Inflammatory macrophage treated with lipopolysaccharide for 4 hours (primary cell): ENCODE data around the gene MTA1.

Experiments used
- DNase-seq: peaks from one replicate; pipeline ENCODE4 v3.0.0-alpha.2; 2020

MTA1 gene

DNA sequence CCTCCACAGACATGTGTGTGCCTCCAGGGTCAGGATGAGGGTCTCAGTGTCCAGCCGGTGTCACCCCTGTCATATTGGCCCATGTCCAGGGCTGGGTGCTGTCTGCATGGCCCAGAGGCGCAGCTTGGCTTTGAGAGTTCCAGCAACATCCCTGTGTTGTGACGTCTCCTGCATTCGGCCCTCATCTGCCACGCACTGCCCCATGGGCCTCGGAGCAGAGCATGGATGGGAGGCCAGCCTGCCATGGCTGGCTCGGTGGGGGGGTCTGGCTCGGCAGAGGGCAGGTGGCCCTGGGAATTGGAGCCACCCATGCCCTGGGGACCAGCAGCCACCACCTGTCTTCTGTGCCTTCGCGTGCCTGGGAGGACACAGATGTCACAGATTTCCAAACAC, 32.1 kb upstream of the MTA1 start:
- DNase-seq: no peak

DNA sequence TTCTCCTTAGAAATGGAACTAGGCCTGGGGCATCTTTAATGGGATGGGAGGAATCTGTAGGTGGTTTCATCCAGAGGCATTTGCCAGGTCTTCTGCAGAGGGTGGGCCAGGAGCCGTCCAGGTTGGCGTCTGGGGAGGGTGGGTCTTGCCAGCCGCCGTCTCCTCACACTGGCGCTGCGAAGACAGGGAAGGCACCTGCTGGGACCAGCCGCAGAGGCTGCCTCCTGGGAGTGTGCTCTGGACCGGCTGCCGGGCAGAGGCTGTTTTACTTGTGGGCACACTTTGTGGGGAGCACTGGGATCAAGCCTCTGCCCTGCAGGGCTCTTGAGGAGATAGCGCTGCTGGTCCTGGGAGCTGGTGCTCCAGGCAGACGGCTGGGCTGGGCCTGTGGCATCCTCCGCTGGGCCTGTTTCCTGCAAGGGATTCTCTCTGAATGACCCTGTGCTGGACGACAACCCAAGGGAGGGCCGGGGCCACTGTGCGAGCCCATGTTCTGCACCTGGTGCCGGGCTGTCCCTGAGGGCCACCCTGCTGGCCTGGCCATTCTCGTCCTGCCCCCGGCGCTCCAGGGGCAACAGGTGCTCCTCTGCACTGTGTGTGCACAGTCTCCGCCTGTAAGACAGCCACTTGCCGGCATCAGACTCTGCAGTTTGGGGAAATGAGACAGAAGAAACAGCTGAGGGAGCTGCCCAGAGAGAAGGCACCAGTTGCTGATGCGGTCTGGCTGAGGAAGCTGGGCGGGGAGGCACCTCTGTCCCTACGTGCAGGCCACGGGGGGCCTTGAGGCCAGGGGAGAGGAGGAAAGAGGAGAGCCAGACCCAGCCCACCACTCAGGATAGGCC, 31.3 kb upstream of the MTA1 start:
- peak; percentile 32 for DNase-seq

DNA sequence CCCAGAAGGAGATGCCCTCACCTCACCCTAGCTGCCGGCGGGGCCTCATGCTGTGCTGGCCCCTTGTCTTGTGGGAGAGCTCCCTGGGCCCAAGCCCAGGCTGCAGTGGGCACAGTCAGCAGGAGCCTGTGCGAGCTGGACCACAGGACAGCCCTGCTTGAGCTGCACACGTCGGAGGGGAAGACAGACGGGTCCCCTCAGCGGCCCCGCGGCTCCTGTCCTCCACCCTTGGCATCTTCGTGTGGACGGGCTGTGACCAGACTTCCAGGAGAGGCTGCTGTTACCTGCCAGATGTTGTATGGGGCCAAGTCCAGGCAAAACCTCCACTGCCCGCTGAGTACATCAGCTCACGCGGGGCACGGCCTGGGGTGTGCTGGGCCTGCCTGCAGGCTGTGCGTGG, 30.7 kb upstream of the MTA1 start:
- no peak for DNase-seq

DNA sequence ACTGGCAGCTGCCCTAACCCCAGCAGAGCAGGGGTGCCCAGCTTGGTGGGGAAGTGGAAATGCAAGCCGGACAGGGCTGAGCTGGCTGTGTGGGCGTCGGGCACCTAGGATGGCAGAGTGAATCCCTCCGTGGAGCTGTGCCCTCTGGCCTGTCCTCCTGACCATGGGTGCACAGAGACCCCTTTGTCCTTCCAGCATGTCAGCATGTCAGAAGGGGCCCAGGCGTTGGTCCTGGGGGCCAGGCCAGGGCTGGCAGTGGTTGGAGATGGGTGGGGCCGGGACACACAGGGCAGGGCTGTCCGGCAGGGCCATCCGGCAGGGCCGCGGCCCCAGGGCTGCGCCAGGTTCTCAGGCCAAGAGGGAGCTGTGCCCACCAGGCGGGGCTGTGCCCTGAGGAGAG, 30.1 kb upstream of the MTA1 start:
- peak; percentile 52 for DNase-seq

DNA sequence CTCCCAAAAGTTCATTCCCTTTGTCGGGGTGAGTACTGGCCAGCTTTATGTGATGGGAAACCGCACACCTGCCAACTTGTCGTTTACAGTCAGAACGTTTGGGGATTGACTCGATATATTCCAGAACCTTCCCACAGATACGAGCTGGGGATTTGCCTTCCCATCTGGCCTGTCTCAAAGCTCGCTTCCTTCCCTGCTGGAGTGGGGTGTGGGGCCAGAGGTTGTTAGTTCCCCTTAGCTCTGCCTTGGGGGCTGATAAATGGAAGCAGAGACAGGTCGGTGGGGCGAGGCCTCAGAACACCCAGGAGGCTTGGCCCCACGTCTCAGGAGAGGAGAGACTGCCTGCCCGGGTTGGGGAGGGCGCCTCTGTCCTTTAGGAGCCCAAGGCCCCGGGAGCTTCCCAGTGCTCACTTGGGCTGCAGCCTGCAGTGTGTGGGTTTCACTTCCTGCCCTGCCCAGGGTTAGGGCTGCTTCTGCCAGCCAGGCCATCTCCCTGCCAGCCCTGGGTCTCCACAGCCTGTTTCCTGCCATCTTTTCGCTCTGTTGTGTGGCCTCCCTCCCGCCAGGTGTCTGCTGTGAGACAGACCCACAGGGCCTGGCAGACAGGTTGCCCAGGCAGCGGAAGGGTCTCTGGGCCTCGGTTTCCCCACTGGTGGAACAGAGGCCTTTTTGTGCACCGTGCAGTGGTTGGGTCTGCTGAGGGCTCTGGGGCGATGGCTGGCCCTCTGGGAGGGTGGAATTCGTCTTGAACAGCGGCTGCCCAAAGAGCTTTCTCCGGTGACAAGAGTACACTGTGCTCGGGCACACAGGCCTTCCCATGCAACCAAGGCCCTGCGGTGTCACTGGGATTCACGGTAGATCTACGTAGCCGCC, 29.4 kb upstream of the MTA1 start:
- peak; percentile 67 for DNase-seq

DNA sequence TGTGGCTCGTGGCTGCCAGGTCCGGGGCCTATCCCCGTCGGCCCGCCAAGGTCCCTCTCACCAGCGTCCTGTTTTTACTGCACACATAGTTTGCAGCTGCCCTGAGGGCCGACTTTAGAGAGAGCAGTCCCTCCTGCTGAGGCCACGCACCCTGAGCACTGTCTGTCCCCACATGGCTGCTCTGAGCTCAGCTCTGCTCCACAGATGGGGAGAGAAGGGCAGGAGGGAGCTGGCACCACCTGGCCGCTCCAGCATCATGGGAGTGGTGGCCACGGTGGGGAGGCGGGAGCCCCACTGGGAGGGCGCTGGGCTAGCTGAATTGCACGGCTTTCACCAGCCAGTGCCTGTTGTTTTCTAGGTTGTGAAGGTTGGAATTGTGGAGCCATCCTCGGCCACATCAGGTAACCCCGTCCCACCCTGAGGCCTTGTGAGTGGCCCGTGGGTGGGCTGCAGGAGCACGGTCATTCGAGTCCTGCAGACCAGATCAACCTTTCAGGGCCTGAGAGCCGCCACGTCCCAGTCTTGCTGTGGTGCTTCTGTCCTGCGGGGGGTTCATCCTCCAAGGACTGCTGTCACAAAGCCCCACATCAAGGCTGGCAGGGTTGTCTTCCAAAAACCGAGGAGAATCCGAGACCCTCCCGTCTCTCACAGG, 28.7 kb upstream of the MTA1 start:
- no peak for DNase-seq

DNA sequence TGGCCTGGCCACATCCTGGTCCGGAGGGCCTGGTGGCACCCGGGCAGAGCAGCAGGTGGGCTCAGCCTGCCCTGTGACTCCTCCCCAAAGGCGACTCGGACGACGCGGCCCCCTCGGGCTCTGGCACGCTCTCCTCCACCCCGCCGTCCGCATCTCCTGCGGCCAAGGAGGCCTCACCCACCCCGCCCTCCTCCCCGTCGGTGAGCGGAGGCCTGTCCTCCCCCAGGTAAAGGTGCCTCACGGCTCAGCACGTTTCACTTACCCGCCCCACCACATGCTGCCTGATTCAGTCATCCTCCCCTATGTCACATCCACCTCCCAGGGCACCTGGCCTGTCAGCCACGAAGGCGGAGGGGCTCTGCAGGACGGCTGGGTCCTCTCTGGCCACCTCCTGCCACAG, 28.1 kb upstream of the MTA1 start:
- no peak for DNase-seq

DNA sequence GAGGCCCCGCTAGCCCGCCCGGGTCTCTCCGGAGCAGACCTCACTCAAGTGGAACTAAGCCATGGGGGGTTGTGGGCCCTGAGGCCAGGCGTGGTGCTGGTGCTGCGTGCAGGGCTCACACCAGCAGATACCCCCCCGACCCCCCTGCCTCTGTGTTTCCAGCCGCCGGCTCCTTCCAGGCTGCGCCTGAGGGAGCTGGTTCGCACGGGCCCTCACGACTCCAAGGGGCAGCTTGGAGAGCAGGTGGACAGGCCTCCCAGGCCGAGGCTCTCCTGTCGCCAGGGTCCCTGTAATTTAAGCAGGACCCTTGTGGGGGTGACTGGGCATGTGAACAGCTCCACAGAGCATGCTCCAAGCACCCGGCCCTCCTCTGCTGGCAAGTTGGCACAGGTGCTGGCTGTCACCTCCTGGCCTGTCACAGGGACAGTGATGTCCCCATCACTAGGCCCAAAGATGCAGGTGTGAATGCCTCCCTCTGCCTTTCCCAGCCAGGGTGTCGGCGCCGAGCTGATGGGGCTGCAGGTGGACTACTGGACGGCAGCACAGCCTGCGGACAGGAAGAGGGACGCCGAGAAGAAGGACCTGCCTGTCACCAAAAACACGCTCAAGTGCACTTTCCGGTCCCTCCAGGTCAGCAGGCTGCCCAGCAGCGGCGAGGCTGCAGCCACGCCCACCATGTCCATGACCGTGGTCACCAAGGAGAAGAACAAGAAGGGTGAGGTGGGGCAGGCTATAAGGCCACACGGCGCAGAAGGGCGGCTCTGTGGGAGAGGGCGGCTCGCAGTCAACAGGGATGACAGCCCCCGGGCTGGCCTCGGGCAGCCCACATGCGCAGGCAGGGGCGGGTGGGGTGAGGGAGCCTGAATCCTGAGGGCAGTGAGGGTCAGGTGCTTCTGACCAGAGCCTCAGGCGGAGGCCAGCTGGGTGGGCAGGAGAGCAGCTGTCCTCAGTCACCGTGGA, 27.2 kb upstream of the MTA1 start:
- DNase-seq: no peak

DNA sequence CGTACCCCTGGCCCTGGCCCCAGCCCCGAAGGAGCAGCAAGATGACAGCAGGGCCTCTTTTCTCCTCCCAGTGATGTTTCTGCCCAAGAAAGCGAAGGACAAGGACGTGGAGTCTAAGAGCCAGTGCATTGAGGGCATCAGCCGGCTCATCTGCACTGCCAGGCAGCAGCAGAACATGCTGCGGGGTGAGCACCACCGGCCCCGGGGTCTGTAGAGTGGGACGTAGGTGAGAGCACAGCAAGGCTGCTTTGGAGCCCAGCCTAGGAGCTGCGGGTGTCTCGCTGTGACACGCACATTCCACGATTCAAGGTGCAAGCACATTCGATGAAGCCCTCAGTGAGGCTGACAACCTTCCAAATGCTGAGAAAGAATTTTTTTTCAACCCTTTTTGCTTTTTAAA, 26.5 kb upstream of the MTA1 start:
- DNase-seq: no peak

DNA sequence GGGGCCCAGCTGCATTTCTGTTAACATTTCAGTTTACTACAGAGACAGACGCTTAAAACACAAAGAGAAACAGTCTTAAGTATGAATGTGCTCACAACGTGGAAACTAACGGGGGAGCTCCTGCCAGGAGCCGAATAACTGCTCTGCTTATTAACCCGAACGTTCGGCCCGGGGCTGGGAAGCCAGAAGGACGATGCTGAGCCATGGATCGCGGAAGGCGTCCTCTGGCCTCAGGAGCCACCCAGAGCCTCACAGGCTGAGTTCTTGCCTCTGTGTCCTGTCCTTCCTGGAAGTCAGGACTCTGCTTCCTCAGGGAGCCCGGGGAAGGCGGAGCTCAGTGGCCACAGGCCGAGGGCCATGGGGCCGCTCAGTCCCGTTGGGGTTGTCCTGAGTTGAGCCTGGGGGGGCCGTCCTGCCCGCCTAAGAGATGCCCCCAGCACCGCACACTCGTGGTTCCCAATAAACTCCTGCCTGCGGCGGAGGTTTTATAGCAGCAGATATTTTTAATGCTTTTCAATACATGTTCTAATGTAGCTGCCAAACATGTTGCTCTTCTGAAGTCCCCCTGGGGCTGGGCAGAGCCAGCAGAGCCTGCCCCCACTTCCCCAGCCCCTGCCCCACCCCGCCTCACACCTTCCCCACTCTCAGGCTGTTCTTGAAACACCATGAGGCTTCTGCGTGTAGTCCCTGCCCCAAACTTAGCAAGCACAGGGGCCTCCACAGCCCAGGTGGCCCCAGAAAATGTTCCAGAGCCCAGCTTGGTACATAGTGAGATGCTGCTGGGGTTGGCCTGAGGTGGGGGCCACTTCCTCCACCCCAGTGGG, 24.7 kb upstream of the MTA1 start:
- no peak for DNase-seq

DNA sequence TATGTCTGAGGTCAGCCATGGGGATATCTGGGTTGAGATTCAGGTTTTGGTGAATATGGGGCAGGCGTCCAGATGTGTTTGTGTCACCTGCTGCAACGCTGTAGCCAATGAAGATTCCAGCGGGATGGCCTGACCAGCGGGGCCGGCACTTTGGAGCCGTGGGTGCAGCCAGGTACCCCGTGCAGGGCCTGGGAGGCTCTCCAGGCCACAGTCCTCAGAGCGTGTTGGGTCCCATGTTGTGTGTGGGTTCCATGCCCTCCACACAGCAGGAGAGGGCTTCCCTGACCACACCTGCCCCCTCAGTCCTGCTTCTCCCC, 24.1 kb upstream of the MTA1 start:
- DNase-seq: no peak

DNA sequence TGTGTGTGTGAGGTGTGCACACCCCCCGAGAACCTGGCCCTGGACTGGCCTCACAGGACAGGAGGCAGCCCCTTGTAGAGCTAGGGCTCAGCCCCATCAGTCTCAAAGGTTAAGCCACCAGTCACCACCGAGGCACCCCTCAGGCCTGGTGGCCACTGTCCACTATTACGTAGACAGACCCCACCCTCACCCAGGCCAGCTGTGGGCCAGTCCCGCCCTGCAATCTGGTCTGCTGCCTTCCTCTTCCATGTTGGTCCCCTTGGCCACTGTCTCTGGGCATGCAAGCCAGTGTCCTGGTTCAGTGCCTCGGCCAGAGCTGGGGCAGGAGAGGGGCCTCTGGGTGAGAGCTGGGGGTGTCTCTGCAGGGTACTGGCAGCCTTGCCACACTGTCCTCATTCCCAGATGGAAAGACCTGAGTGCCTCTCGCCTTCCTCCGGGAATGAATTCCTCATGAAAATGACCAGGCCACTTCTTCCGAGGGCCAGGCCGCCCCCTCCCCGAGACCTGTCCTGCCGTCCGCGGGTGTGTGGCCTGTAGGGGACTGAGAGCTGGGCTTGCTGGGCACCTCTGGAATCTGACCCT, 22.2 kb upstream of the MTA1 start:
- no peak for DNase-seq

DNA sequence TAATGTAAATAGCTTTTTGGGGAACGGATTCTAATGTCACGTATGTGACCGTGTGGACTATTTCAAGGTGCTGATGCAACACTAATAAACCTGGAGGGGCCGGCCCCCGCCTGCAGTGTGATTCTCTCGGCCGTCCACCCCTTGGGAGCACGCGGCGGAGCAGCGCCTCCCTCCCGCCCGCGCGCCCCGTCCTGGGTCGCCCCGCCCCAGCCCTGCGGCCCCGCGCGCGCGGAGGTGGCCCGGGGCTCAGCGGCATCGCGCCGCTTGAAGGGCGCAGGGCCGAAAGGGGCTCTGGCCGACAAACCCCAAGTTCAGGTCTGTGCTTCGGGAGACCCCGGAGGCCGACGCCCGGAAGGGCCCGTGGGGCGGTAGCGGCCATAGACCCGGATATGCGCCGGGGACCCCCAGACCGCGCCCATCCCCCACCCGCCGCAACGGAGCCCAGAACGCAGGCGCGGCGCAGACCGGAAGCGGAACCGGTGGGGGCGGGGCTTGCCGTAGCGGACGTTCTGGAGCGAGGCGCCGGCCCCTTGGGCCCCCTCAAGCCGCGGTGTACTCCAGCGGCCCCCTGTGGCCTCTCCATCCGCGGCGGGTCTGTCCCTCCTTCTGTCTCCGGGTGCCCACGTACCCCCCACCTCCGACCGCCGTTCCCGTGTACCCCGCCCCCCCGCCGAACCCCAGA, 21.4 kb upstream of the MTA1 start, which contains the start of gene TEX22:
Gene TEX22, plus strand, starts transcription at position 495 of the 682 bp plus-strand sequence. CDS start 803 bp downstream, outside the sequence.
- DNase-seq: peak; percentile 82

DNA sequence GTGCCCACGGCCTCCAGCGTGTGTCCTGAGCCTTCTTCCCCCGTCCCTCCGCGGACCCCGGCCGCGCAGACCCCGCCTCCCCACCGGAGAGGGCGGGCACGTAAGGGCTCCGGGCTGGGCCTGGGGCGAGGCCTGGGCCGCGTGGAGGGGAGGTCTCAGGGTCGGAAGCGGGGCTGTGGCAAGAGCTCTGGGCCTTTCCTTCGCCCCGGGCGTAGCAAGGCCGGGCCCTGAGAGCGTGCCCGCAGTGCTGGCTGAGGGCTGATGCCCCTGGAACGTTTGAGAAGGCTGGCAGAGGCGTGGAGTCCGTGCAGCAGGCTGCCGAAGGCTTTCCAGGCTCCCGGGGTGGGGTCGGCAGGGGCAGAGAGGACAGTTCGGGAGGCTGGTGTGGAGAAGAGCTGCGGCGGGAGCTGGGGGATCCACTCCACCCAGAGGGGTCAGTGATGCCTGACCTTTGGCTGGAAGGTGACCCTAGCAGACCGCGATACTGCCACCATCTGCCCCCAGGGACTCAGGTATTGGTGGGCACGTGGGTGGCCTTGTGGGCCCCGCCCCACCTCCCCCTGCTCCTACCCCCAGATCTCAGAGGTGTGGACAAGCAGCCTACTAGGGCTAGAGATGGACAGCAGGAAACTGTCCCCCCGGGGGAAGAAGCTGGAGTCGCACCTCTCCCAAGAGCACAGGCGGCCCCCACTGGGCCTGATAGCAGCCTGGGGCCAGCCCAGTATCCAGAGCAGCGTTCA, 20.7 kb upstream of the MTA1 start:
- no peak for DNase-seq

DNA sequence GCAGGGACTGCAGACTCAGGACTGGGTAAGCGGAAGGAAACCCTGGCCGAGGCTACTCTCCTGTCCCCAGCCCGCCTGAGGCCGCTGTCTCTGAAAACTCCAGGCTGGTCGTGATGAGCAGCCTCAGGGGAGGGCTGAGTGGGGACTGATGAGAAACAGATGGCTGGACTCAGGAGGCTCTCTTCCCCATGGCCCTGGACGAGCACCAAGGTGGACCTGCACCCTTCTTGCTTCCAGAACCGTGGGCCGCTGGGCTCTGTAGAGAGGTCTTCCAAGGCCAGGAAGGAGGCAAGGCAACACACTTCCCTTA, 20.2 kb upstream of the MTA1 start:
- no peak for DNase-seq

DNA sequence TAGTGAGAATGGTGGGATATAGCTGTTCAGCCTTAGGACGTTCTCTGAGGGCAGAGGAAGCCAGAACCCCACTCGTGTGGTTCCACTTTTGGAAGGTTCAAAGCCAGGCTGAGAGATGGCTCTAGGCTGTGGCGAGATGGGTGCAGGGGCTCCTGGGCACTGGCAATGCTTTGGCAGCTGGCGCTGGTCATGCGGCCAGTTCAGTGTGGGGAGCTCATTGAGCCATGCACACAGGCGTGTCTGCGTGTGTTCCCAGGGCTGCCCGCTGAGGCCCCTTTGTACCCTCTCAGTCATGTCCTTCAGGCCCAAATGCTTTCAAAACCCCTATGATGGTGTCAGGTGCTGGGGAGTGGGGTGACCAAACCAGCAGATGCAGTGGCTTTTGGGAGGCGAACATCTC, 19.6 kb upstream of the MTA1 start:
- no peak for DNase-seq

DNA sequence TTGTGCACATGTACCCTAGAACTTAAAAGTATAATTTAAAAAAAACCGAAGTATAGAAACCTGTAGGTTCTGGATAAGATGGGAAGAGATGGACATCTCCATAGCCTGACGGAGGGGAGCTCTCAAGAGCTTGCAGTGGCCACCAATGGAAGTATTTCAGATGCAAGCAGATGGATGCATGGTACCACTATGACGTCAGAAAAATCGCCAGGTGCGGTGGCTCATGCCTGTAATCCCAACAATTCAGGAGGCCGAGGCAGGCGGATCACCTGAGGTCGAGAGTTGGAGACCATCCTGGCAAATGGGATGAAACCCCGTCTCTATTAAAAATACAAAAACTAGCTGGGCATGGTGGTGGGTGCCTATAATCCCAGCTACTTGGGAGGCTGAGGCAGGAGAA, 17.9 kb upstream of the MTA1 start:
- DNase-seq: no peak

DNA sequence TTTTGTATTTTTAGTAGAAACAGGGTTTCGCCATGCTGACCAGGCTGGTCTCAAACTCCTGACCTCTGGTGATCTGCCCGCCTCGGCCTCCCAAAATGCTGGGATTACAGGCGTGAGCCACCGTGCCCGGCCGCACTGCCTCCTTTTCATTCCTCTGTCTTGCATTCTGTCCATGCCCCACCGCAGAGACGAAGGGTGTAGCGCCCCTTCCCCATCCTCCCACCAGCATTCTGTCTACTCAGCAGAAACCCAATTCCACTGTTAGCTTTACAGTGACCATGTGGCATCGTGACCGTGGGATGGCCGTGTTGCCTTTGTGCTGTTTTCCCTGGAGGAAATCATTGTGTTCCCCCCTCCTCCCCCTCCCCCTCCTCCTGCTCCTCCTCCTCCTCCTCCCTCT, 11.0 kb upstream of the MTA1 start:
- DNase-seq: no peak

DNA sequence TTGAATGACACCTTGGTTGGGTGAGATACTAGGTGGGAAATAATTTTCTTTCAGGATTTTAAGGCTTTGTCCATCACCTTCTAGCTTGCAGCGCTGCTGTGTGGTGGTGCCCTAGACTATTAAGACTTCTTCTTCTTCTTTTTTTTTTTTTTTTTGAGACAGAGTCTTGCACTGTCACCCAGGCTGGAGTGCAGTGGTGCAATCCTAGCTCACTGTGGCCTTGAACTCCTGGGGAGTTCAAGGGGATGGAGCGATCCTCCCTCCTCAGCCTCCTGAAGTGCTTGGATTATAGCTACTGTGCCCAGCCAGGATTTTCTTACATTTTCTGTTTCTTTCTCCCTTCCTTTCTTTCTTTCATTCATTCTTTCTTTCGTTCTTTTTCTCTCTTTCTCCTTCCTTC, 10.3 kb upstream of the MTA1 start:
- peak; percentile 32 for DNase-seq

DNA sequence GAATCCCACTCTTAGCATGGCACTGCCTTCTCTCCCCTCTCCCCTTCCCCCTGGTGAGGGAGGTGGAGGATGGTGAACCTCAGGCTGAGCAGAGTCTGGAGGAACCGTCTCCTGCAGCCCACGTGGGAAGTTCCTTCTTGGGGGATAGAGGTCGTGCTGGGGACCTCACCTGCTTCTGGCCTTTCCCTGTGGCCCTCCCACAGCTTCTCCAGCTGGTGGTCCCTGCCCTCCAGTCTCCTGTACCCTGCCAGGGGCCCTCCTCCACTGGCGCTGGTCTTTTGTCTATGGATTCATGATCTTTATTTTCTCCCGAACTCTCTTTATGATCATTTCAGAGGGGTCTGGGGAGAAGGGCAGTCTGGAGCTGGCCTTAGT, 9.0 kb upstream of the MTA1 start:
- no peak for DNase-seq
